NK-92 (cell line): ENCODE measurements around the gene NECAP2.
"Not testable (repeated sequence)": the region's sequence is repeated elsewhere in the genome, so short reads cannot be mapped to it uniquely, and the experiment has no call there.

ENCODE experiments used
- DNase-seq: peaks from one replicate; lab custom pipeline; 2025; ENCODE audit not compliant: unreplicated experiment; lab: John Stamatoyannopoulos, UW

The NECAP2 gene

DNA sequence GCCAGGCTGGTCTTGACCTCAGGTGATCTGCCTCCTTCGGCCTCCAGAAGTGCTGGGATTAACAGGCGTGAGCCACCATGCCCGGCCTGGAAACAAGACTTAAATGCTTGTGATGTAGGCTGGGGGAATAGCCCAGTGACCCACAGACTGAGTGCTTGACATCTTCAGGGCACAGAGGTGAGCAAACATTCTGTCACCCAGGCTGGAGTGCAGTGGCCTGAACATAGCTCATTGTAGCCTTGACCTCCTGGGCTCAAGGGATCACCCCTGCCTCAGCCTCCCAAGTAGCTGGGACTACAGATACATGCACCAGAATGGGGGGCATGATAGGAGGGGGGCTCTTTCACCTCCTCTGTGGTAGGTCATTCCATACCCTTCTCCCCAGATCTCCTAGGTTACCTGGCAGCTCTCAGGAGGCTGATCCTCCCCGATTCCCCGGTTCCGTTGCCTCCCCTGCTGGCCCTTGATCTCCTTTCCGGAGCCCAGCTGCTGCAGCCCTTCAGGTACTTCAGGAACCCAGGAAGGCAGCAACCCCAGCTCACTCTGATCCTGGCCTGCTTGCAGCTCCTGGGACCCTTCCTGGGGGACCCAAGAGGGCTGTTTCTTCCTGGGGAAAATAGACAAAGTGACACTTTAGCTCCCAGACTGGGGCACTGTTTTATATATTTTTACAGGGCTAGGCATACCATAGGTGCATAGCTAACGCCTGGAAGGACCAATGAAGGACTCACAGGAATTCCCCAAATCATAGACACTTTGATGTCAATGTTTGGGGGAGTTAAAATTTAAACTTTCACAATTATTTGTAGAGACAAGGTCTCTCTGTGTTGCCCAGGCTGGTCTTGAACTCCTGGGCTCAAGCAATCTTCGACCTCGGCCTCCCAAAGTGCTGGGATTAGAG, 15.1 kb upstream of the NECAP2 start:
- no peak for DNase-seq

DNA sequence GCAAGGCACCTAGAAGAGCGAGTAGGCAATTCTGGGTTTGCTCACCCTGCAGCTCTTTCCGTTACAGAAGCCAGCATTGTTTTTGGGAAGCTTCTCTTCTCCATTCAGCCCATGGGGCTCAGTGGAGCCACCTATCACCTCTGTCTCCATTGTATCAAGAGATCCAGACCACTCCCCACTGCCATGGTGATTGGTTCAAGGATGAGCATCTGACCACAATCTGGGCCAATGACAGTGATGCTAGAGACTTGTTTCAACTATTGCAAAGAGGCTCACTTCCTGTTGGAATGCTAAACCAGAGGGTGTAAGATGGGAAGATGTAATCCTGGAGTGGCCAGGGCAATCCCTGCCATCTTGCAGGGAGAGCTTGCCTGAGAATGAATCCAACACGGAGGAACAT, 9.9 kb upstream of the NECAP2 start:
- no peak for DNase-seq

DNA sequence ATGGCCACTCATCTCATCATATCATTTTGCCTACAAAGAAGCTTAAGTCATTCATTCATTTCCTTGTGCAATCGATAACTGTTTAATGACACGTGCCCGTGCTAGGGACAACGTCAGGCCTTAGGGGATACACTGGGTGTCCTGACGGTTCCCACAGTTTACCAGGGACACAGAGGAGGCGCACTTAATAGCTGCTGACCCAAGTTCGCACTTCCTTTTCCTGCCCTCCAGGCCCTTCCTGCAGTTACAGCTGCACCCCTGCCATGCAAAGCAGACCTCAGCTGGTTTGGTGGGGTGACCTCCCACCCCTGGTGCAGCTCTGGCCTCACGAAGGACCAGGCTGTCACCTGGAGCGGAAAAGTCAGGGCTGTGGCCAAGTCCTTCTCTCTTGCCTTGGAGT, 7.5 kb upstream of the NECAP2 start:
- no peak for DNase-seq

DNA sequence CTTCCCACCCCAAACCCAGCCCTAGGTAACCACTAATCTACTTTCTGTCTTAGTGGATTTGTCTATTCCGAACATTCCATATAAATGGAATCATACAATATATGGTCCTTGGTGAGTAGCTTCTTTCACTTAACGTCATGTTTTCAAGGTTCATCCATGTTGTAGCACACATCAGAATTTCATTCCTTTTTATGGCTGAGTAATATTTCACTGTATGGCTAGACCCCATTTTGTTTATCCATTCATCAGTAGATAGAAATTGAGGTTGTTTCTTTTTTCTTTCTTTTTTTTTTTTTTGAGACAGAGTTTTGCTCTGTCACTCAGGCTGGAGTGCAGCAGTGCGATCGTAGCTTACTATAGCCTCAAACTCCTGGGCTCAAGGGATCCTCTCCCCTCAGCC, 6.5 kb upstream of the NECAP2 start:
- DNase-seq, result no peak

DNA sequence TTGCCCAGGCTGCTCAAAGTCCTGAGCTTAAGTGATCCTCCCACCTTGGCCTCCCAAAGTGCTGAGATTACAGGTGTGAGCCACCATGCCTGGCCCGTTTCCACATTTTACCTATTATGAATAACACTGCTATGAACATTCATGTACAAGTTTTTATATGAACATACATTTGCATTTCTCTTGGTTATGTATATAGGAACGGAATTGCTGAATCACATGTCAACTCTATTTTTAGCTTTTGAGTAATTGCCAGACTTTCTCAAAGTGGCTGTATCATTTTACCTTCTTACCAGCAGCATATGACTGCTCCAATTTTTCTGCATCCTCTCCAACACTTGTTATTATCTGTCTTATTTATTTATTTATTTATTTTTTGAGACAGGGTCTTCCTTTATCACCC, 6.0 kb upstream of the NECAP2 start:
- DNase-seq, result no peak

DNA sequence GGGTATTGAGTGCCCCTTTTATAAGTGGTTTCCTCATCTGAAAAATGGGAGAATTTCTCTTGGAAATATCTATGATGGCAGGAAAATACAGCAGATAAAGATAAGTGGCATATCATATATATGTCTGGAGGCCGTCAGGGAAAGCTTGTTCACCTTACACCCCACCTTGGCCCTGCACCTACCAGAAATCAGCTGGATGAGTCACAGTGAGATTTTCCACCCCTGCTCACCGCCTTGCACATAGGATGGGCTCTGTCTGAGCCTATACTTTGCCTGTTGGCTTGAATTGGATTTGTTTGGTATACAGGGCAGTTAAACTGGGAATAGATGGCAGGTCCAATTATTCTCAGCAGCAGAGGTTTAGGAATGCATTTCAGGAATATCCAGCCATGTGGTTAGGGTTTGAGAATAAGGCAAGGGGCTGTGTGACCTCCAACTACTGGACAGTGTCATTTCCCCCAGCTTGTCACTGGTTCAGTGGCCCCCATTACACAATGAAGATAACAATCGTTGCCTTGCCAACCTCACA, 3.5 kb upstream of the NECAP2 start, which contains the start of gene SPATA21:
SPATA21 (minus strand) TSS at position 479 of the 529 bp plus-strand sequence. CDS start 6,053 bp downstream, outside the sequence.
- no peak for DNase-seq

DNA sequence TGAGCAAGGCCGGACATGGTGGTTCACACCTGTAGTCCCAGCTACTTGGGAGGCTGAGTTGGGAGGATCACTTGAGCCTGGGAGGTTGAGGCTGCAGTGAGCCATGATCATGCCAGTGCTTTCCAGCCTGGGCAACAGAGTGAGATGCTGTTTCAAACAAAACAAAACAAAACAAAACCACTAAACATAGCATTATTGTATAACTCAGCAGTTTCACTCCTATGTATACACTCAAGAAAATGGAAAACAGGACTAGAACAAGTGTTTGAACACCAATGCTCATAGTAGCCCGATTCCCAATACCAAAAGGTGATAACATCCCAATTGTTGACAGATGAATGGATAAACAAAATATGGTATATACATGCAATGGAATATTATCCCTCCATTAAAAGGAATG, 2.0 kb upstream of the NECAP2 start:
- no peak for DNase-seq

DNA sequence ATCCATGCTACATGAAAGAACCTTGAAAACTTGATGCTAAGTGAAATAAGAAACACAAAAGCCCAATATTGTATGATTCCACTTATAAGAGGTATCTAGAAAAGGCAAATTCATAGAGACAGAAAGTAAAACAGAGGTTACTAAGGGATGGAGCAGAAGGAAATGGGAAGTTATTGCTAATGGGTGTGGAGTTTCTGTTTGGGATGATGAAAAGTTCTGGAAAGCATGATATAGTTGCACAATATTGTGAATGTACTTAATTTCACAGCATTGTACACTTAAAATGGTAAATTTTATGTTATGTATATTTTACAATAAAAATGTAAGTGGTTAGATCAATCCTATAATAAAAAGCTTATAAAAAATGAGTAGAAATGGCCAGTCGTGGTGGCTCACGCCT, 1.6 kb upstream of the NECAP2 start:
- DNase-seq, result no peak

DNA sequence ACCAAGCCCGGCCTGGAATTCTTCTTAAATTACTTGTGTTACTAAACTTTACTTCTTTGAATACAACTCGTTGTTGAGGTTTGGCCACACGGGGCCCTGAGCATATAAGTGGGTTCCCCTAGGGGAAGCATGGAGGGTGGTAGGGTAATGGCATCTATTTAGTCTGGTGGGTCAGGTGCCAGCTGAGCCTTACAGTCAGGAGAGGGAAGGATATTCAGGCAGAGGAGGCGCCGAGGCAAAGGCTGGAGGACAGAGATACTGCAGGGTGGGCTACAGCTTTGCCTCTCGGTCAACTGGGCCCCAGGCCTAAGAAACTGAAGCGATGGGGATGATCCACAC, 424 bp upstream of the NECAP2 start:
- DNase-seq, result no peak

DNA sequence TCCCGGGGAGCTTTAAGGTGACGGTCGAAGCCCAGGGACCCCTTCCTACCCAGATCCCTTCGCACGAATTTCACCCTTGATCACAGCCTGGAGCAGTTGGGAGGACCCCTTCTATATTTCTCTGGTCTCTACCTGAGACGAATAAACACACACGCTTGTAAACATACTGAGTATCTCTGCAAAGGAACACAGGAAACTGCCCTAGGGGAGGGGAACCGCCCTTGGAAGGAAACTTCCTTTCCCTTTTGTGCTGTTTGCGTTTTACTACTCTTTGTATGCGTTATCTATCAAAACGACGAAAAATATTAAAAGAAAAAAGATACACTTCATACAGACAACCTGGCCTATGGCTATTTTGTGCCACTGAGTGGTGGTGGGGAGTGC, 750 bp downstream of the NECAP2 start:
- DNase-seq, result no peak

DNA sequence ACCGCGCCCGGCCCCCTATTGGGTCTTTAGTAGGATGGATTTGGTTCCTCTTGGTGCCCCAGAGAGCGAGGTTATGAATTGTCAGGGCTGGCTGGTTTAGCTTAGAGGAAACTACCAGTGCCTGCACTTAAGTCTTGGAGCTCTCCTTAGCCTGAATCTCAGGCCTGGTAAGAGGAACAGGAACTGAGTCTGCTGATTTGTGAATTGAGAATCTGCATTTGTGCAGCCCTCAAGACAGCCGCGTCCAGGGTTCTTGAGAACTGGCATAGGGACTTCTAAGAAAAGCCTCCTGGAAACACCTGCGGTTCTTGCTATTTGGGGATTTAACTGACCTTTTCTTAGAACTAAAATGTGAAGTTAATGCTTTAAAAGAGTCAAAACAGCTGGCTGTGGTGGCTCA, 1.7 kb downstream of the NECAP2 start:
- no peak for DNase-seq

DNA sequence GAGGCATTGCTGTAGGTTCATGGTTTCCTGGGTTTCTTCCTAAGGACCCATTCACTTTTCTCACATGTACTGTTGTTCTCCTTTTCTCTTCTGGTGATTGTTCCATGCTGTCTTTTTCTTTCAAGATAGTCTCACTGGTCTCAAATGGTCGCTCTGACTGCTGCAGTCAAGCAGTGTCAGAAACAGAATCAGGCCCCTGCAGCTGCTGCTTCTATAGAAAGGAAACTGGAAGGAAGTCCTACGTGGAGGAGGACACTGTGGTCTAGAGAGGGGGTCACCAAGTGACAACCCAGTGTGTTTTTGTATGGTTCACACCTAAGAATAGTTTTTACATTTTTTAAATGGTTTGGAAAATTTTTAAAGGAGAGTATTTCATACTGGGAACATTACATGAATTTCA, 2.4 kb downstream of the NECAP2 start:
- DNase-seq, result no peak

DNA sequence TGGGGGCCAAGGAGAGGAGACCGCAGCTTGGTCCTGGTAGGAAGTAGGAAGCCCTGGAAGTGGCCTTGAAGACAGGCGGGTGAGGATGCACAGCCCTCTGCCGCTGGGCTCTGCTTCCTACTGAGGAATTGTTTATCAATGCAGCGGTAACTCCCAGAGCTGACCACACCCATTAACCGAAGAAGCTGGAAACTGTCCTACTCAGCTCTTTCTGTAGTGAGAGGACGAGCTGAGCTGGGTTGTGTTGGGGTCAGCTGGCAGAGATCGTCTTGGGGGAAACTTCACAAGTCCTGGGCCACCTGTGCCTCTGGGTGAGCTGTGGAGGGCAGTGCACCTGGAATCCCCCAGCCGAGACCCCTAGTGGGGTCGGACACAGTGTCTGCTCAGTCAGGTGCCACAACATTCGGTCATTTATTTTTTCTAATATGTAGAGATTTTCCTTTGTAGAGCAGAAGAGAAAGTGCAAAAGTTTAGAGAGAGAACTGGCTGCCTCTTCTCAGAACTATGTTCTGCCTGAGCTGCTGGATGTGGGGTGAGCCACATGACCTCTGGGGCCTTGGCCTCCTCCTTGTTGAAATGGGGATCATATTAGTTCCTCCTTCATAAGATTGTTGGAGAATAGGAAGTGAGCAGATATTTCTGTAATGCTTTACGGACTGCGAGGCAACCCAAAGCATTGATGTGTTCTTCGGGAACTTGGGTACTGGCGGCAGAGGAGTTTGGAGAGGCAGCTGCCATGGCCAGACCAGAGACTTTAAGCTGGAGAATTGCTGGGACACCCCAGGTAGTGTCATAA, 3.6 kb downstream of the NECAP2 start:
- no peak for DNase-seq

DNA sequence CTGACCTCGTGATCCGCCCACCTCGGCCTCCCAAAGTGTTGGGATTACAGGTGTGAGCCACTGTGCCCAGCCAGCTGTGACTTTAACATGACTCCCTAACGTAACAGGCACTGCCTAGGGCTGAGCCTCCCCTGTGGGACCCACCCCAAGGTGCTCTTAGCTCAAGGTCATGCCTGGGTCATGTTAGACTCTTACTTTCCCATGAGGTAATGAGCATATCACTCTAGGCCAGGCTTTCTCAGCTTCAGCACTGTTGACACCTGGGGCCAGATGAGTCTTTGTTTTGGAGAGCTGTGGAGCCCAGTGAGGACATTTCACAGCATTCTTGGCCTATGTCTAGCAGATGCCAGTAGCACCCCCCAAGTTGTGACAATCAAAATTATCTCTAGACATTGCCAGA, 4.5 kb downstream of the NECAP2 start:
- no peak for DNase-seq

DNA sequence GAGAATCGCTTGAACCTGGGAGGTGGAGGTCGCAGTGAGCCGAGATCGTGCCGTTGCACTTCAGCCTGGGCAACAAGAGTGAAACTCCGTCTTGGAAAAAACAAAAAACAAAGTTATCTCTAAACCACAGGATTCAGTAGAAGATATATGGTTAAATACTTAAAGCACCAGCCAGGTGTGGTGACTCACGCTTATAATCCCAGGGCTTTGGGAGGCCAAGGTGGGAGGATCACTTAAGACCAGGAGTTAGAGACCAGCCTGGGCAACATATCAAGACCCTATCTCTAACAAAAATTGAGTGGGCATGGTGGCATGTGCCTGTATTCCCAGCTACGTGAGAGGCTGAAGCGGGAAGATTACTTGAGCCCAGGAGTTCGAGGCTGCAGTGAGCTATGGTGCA, 5.6 kb downstream of the NECAP2 start:
- DNase-seq, result no peak

DNA sequence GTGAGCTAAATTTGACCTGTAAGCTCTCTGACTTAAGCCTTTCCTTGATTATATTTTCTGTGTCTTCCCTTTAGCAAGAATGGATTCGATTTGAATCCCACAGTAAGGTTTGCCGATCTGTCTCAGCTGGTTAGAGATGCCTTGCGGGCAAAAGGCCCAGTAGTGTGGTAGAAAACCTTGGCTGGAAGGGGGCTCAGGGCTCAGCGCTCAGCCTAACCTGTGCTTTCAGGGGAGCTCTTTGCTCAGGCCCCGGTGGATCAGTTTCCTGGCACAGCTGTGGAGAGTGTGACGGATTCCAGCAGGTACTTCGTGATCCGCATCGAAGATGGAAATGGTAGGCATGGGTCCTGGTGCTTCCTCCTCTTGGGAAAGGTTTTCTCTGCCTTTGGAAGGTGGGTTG, 7.1 kb downstream of the NECAP2 start:
- DNase-seq, result no peak

DNA sequence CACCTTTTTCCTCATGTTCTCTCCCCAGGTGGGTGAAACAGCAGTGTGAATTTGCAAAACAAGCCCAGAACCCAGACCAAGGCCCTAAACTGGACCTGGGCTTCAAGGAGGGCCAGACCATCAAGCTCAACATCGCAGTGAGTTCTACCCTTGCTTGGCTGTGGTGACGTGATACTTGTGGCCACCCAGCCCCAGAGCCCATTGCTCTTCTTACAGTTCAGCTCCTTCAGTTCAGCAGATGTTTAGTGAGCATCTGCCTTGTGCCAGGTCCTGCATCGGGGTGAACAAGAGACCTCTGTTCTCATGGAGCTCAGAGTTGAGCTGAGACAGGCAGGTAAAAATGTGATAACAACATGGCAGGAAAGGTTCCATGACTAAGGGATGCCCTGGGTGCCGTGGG, 8.5 kb downstream of the NECAP2 start:
- no peak for DNase-seq

DNA sequence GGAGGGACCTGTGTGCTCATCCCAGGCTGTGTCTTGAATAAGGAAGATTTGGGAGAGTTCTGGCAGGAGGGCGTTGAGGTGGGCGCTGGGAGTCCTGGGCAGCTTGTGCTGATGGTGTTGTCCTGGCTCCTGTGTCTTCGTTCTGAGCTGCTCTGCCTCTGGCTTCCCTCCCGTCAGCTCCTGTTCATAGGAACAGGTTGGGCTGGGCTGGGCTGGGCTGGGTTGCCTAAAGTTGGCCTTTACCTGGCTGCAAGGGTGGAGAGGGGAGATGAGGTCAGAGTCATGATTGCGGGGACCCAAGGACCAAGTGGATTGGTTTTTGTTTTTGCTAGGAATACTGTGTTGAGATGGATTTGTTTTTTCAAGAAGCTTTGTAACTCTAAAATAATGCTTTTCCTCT, 9.1 kb downstream of the NECAP2 start:
- DNase-seq, result no peak

DNA sequence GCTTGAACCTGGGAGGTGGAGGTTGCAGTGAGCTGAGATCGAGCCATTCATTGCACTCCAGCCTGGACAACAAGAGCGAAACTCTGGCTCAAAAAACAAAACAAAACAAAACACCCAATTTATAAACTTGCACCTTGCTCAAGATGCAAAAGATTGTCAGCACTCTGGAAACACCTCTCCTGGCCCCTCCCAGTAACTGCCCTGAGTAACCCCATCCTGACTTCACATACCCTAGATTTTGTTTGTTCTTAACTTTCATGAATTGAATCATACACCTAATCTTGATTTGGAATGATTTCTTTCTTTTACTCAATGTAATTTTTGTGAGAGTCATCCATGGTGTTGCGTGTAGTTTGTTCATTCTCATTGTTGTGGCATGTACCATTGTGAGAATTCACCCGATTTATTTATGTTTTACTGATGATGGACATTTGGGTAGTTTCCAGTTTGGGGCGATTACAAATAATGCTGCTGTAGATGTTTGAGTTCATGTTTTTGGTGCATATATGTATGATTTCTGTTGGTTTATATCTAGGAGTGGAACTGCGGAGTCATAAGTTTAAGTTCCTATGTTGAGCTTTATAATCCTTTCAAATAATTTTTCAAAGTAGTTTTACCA, 10.4 kb downstream of the NECAP2 start:
- no peak for DNase-seq

DNA sequence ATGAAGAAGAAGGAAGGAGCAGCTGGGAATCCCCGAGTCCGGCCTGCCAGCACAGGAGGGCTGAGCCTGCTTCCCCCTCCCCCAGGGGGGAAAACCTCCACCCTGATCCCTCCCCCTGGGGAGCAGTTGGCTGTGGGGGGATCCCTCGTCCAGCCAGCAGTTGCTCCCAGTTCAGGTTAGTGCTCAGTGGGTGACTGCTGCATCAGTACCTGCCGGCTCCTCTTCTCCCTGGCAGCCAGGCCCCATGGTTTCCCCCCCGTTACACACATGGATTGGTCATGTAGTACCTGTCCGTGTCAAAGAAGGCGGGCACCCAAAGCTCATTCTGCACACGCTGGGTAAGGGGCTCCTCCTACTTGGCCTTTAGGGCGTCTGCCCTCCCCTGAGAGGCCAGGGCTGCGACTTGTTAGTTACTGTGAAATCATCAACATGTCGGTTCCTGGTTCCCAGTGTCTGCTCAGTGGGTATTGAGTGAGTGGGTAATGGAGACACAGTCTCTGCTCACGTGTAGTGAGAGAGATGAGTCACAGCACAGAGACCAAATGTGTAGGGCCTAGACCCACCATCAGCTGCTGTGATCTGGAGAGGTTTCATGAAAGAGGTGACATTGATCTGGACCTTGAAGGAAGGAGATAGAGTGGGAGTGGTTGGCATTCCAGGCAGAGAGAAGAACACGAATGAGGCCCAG, 11.5 kb downstream of the NECAP2 start:
- DNase-seq, result no peak

DNA sequence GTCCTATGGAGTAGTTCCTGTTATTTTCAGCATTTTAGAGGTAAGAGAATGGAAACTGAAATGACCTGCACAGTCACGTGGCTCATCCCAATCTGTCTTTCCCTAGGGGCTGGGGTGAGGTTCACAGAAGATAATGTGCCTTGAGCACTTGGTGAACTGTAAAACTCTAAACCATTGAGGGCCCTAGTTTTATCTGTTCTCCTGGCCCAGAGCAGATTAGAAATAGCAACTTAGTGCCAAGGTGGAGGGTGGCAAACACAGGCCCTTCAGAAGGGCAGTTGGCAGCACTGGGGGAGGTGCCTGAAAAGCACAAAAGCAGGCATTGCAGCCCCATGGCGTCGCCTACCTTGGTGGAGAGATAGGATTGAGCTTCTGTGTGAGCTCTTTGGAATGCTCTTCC, 14.4 kb downstream of the NECAP2 start:
- not testable (repeated sequence) for DNase-seq
